CD1c-positive myeloid dendritic cell (primary cell): ENCODE results near the gene TC2N.
"Not testable (repeated sequence)": the region's sequence is repeated elsewhere in the genome, so short reads cannot be mapped to it uniquely, and the experiment has no call there.

Experiments used
- DNase-seq: peaks from one replicate; pipeline ENCODE4 v3.0.0-alpha.2; 2016; ENCODE audit errors: extremely low spot score

TC2N gene

GRCh38 chr14:91835197-91835919 is 32.0 kb downstream of the TC2N start:
- DNase-seq, result no peak

GRCh38 chr14:91834571-91834970 is 32.8 kb downstream of the TC2N start:
- DNase-seq, result no peak

- no peak for DNase-seq
Observed at GRCh38 chr14:91831337-91831736, 36.0 kb downstream of the TC2N start.

- no peak for DNase-seq
Observed at GRCh38 chr14:91830777-91831176, 36.6 kb downstream of the TC2N start.

- DNase-seq, result no peak
Observed at GRCh38 chr14:91829511-91829910, 37.8 kb downstream of the TC2N start.

- no peak for DNase-seq
Observed at GRCh38 chr14:91827746-91828145, 39.6 kb downstream of the TC2N start.

- no peak for DNase-seq
Observed at GRCh38 chr14:91817566-91818325, 49.6 kb downstream of the TC2N start.

GRCh38 chr14:91814317-91814716 is 53.0 kb downstream of the TC2N start:
- no peak for DNase-seq

GRCh38 chr14:91810699-91811098 is 56.6 kb downstream of the TC2N start:
- no peak for DNase-seq

GRCh38 chr14:91806716-91807115 is 60.6 kb downstream of the TC2N start:
- no peak for DNase-seq

- DNase-seq, result not testable (repeated sequence)
Observed at GRCh38 chr14:91806094-91806493, 61.2 kb downstream of the TC2N start.

GRCh38 chr14:91805659-91806058 is 61.7 kb downstream of the TC2N start:
- no peak for DNase-seq

- no peak for DNase-seq
Observed at GRCh38 chr14:91801358-91801757, 66.0 kb downstream of the TC2N start.

GRCh38 chr14:91796617-91797347 is 70.6 kb downstream of the TC2N start:
- no peak for DNase-seq

GRCh38 chr14:91793704-91794103 is 73.6 kb downstream of the TC2N start:
- no peak for DNase-seq

GRCh38 chr14:91786188-91786587 is 81.1 kb downstream of the TC2N start:
- DNase-seq, result no peak

- no peak for DNase-seq
Observed at GRCh38 chr14:91780452-91780851, 86.9 kb downstream of the TC2N start.

GRCh38 chr14:91778217-91778616 is 89.1 kb downstream of the TC2N start:
- no peak for DNase-seq

GRCh38 chr14:91774140-91775096 is 92.9 kb downstream of the TC2N start:
- DNase-seq, result no peak

- no peak for DNase-seq
Observed at GRCh38 chr14:91770185-91770584, 97.2 kb downstream of the TC2N start.

GRCh38 chr14:91755570-91756295 is 111.6 kb downstream of the TC2N start:
- no peak for DNase-seq
